Measurements from ENCODE around the gene KLK5.
"Not testable (repeated sequence)": the region's sequence is repeated elsewhere in the genome, so short reads cannot be mapped to it uniquely, and the experiment has no call there.

KLK5 gene

GRCh38 chr19:50952910-50953309 lies at the start of gene KLK5:
Gene KLK5, minus strand, starts transcription at chr19:50953038. Its CDS starts 381 bp downstream, at chr19:50952657.
- Mint-ChIP-seq H3K4me1 (no peaks in the 10 kb centered on the region), H3K9me3 (no peaks in the 10 kb centered on the region), H3K4me3 (no peak within 1 kb of the TSS), H3K27ac (peak within 1 kb of the TSS in 1 of 2 donors; percentile 28), H3K27me3 (peaks cover 40% of the 10 kb centered on the region)
- no peak for DNase-seq
- ATAC-seq: no peak

GRCh38 chr19:51002089-51002532 lies 49.3 kb upstream of the KLK5 start:
- H3K9me3 Mint-ChIP-seq: no peaks in the 10 kb centered on the region
- DNase-seq (no peak), ATAC-seq (no peak)
- no peak overlapping the region for H3K4me3 Mint-ChIP-seq
- H3K27ac Mint-ChIP-seq: no peak overlapping the region
- H3K27me3 Mint-ChIP-seq: peaks cover 76% of the 10 kb centered on the region
- no peaks in the 10 kb centered on the region for H3K4me1 Mint-ChIP-seq

DNA sequence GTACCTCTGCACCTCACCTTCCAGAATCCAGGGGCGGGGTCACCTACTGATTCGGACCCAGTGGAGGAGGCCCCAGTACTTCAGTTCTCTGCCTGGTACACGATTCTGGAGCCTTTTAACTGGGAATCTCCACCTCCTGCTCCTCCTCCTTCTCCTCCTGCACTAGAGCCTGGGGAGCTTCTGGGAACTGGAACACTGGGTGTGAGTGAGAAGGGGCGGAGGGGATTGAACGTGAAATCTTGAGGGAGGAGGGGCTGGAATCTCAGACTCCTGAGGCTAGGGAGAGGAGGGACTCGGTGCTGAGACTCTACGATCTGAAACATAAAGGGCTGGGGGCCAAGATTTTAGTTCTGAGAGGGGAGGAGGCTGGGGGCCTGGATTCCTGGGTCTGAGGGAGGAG lies 48.7 kb upstream of the KLK5 start, which contains the start of gene KLK8:
Gene KLK8 (minus strand): TSS at position 90 of the 400 bp plus-strand sequence. CDS start 437 bp downstream, outside the sequence.
- peaks cover 75% of the 10 kb centered on the region for H3K27me3 Mint-ChIP-seq
- H3K4me1 Mint-ChIP-seq: no peaks in the 10 kb centered on the region
- no peaks in the 10 kb centered on the region for H3K9me3 Mint-ChIP-seq
- H3K27ac Mint-ChIP-seq: no peak within 1 kb of the TSS
- no peak within 1 kb of the TSS for H3K4me3 Mint-ChIP-seq
- no peak for ATAC-seq
- no peak for DNase-seq

DNA sequence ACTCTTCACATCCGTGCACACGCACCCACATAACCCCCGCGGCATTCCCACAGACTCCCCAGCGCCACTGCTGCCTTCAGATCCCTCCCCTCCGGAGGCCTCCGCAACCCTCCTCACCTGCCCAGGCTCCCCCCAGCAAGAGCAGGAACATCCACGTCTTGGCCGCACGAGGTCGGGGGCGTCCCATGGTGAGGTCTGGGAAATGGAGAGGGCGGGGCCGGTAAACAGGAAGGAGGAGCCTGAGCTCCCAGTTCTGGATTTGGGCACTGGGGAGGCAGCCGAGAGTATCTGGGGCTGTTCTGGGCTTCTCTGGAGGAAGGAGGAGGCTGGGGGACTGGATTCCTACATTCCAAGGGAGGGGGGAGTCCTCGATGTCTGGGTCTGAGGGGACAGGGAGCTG lies 48.1 kb upstream of the KLK5 start:
- DNase-seq (no peak), ATAC-seq (no peak)
- Mint-ChIP-seq H3K4me3 (no peak overlapping the region), H3K4me1 (no peaks in the 10 kb centered on the region), H3K27me3 (peaks cover 70% of the 10 kb centered on the region), H3K9me3 (no peaks in the 10 kb centered on the region), H3K27ac (no peak overlapping the region)

DNA sequence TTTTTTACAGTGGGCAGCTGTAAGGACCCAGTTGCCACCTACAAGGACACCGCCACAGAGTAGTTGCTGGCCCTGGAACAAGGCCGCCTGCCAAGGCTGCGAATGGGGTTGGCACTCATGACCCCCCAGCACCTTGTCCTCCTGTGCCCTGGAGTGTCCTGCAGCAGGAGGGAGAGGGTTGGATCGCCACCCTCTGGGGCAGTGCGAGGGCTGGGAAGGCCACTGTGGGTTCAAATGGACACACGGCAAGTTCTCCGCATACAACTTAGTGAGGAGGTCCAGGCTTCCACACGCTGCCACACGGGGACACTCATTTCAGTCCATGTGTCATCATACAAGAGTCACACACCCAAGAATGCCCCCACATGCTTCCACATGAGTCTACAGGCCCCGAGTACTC lies 47.6 kb upstream of the KLK5 start:
- Mint-ChIP-seq H3K27me3 (peaks cover 68% of the 10 kb centered on the region), H3K27ac (no peak overlapping the region)
- ATAC-seq: no peak

GRCh38 chr19:50998686-50999085 lies 45.8 kb upstream of the KLK5 start:
- Mint-ChIP-seq H3K27me3 (peaks cover 56% of the 10 kb centered on the region), H3K4me3 (no peak overlapping the region), H3K4me1 (no peaks in the 10 kb centered on the region), H3K9me3 (no peaks in the 10 kb centered on the region), H3K27ac (no peak overlapping the region)
- ATAC-seq (no peak), DNase-seq (no peak)

More for the DNA sequence above, 47.6 kb upstream of the KLK5 start:
- no peaks in the 10 kb centered on the region for H3K4me1 Mint-ChIP-seq
- DNase-seq: no peak
- H3K9me3 Mint-ChIP-seq: no peaks in the 10 kb centered on the region
- no peak overlapping the region for H3K4me3 Mint-ChIP-seq

GRCh38 chr19:50998061-50998460 lies 45.2 kb upstream of the KLK5 start:
- Mint-ChIP-seq H3K4me3 (no peak overlapping the region), H3K9me3 (no peaks in the 10 kb centered on the region), H3K27me3 (peaks cover 50% of the 10 kb centered on the region), H3K4me1 (no peaks in the 10 kb centered on the region), H3K27ac (no peak overlapping the region)
- ATAC-seq (no peak), DNase-seq (no peak)

- Mint-ChIP-seq H3K4me1 (no peaks in the 10 kb centered on the region), H3K4me3 (no peak overlapping the region)
These were observed 41.3 kb upstream of the KLK5 start for GRCh38 chr19:50994129-50994528.

GRCh38 chr19:50992666-50993035 lies 39.8 kb upstream of the KLK5 start:
- Mint-ChIP-seq H3K27me3 (peaks cover 34% of the 10 kb centered on the region), H3K27ac (no peak overlapping the region), H3K4me1 (no peaks in the 10 kb centered on the region), H3K4me3 (no peak overlapping the region), H3K9me3 (peaks cover 0 to 8% of the 10 kb centered on the region in 2 donors)
- no peak for DNase-seq
- no peak for ATAC-seq

More at GRCh38 chr19:50994129-50994528, 41.3 kb upstream of the KLK5 start:
- ATAC-seq (no peak), DNase-seq (no peak)
- Mint-ChIP-seq H3K27me3 (peaks cover 36% of the 10 kb centered on the region), H3K9me3 (peaks cover 0 to 8% of the 10 kb centered on the region in 2 donors), H3K27ac (no peak overlapping the region)

GRCh38 chr19:50984416-50984815 lies 31.6 kb upstream of the KLK5 start:
- H3K4me3 Mint-ChIP-seq, DNase-seq, H3K4me1 Mint-ChIP-seq, ATAC-seq, H3K9me3 Mint-ChIP-seq: not testable (repeated sequence)
- H3K27me3 Mint-ChIP-seq: peaks cover 80% of the 10 kb centered on the region
- H3K27ac Mint-ChIP-seq: peak overlapping the region in 1 of 2 donors; percentile 4

DNA sequence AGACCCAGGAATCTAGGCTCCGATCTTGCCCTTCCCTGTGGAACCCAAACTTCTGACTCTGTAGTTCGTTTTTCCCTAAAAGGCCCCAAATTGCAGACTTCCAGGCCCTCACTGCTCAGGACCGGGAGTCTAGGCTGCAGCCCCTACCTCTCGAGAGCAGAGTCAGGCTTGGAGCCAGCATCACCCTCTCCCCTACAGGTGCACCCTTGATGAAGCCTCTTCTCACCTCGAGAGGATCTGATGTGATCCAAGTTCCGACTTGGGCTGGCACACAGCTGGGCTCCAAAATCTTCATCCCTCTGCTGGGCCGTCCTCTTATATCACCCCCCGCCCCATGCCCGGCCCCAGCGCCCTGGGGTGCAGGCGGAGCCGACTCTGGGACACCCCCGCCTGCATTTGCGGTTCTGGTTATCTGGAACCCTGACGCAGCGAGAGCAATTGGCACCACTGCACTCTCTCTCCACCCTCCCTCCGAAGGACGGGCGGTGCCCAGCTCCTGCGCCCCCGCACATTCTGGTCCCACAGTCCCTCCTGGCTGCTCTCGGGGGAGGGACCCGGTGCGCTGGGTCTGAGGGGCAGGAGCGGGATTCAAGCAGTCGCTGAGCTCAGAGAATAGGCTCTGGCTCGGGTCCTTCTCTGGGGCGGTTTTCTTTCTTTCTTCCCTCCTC lies 30.9 kb upstream of the KLK5 start, which contains the start of gene KLK7:
Gene KLK7 (minus strand): TSS at position 293 of the 668 bp plus-strand sequence. CDS start 1,518 bp downstream, outside the sequence.
- Mint-ChIP-seq H3K27me3 (peaks cover 84% of the 10 kb centered on the region), H3K4me1 (no peaks in the 10 kb centered on the region), H3K9me3 (no peaks in the 10 kb centered on the region), H3K4me3 (no peak within 1 kb of the TSS), H3K27ac (peak within 1 kb of the TSS in 1 of 2 donors; percentile 4)
- DNase-seq (no peak), ATAC-seq (no peak)

DNA sequence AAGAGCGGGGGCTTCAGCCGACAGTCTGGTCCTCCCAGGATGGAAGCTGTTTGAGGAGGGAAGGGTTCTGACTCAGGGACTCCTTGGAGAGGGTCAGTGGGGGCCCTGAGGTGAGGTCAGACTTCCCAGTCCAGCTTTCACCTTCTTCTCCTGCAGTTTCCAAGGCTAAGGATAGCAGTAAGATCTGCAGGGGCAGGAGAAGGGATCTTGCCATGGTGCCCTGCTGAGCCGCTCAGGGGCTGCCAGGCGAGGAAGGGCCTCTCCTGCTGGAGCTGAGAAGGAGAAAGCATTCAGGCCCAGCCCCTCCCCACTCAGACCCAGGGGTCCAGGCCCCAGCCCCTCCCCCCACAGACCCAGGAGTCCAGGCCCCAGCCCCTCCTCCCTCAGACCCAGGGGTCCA lies 29.3 kb upstream of the KLK5 start:
- no peak overlapping the region for H3K27ac Mint-ChIP-seq
- H3K27me3 Mint-ChIP-seq: peaks cover 84% of the 10 kb centered on the region
- ATAC-seq (no peak), DNase-seq (no peak)
- no peaks in the 10 kb centered on the region for H3K4me1 Mint-ChIP-seq
- no peaks in the 10 kb centered on the region for H3K9me3 Mint-ChIP-seq
- H3K4me3 Mint-ChIP-seq: no peak overlapping the region

DNA sequence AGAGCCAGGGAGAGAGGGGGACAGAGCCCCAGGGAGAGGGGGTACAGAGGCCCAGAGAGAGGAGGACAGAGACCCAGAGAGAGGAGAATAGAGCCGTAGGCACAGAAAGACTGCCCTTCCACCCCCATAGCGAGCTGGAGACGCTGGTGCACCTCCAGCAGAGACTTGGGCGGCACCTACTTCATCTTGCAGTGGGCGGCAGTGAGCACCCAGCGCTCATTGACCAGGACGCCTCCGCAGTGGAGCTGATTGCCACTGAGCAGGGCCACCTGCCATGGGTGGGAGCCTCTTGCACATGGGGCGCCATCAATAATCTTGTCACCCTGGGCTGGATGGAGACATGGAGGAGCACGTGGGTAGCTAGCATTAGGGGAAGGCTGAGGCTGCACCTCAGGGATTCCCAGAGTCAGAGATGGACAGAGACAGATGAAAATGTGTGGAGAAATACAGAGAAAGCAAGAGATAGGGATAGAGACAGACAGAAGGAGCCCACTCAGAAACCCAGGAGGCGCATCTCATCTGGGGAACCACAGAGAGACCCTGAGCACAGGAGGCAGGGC lies 28.8 kb upstream of the KLK5 start:
- H3K9me3 Mint-ChIP-seq: no peaks in the 10 kb centered on the region
- H3K27me3 Mint-ChIP-seq: peaks cover 83% of the 10 kb centered on the region
- no peak for DNase-seq
- no peak overlapping the region for H3K4me3 Mint-ChIP-seq
- no peak for ATAC-seq
- no peak overlapping the region for H3K27ac Mint-ChIP-seq
- no peaks in the 10 kb centered on the region for H3K4me1 Mint-ChIP-seq

GRCh38 chr19:50980208-50980607 lies 27.4 kb upstream of the KLK5 start:
- no peak overlapping the region for H3K4me3 Mint-ChIP-seq
- DNase-seq (no peak), ATAC-seq (no peak)
- H3K4me1 Mint-ChIP-seq: no peaks in the 10 kb centered on the region
- H3K27ac Mint-ChIP-seq: no peak overlapping the region
- H3K27me3 Mint-ChIP-seq: peaks cover 84% of the 10 kb centered on the region
- H3K9me3 Mint-ChIP-seq: no peaks in the 10 kb centered on the region

- H3K27me3 Mint-ChIP-seq: peaks cover 79% of the 10 kb centered on the region
- no peak overlapping the region for H3K27ac Mint-ChIP-seq
- H3K4me3 Mint-ChIP-seq: no peak overlapping the region
- H3K9me3 Mint-ChIP-seq: no peaks in the 10 kb centered on the region
- H3K4me1 Mint-ChIP-seq: no peaks in the 10 kb centered on the region
- no peak for ATAC-seq
- no peak for DNase-seq
These were observed 26.9 kb upstream of the KLK5 start for GRCh38 chr19:50979758-50980157.

- peaks cover 78% of the 10 kb centered on the region for H3K27me3 Mint-ChIP-seq
- H3K4me3 Mint-ChIP-seq: no peak overlapping the region
These were observed 26.0 kb upstream of the KLK5 start for GRCh38 chr19:50978772-50979390.

More at GRCh38 chr19:50978772-50979390, 26.0 kb upstream of the KLK5 start:
- no peak overlapping the region for H3K27ac Mint-ChIP-seq
- no peaks in the 10 kb centered on the region for H3K4me1 Mint-ChIP-seq
- ATAC-seq (no peak), DNase-seq (no peak)
- no peaks in the 10 kb centered on the region for H3K9me3 Mint-ChIP-seq

Measured in stimulated activated naive CD8-positive, alpha-beta T cell treated with anti-CD3 and anti-CD28 coated beads, Interleukin-15, amount 100 ng/mL, for 72 hours (primary cell).